ENCODE results near the gene TOR1B.
"Not testable (repeated sequence)": the region's sequence is repeated elsewhere in the genome, so short reads cannot be mapped to it uniquely, and the experiment has no call there.

The TOR1B gene

DNA sequence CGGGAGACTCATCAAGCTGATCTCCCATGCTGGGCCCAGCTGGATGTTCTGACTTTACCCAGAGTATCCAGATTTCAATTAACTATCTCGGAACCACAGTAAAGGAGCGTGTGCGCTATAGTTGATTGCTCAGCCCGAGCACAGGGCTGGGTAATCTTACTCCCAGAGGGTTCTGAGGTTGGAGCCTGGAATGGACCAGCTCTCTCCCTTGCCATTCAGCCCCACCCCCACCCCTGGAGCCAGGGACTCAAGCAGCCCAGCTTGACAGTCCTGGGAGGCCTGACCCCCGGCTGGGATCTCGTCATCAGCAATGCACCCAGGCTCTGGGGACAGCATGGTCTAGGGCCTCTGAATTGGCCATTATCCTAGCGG lies 26.4 kb upstream of the TOR1B start:
- DNase-seq (ENCODE audit: low read depth): no peak

DNA sequence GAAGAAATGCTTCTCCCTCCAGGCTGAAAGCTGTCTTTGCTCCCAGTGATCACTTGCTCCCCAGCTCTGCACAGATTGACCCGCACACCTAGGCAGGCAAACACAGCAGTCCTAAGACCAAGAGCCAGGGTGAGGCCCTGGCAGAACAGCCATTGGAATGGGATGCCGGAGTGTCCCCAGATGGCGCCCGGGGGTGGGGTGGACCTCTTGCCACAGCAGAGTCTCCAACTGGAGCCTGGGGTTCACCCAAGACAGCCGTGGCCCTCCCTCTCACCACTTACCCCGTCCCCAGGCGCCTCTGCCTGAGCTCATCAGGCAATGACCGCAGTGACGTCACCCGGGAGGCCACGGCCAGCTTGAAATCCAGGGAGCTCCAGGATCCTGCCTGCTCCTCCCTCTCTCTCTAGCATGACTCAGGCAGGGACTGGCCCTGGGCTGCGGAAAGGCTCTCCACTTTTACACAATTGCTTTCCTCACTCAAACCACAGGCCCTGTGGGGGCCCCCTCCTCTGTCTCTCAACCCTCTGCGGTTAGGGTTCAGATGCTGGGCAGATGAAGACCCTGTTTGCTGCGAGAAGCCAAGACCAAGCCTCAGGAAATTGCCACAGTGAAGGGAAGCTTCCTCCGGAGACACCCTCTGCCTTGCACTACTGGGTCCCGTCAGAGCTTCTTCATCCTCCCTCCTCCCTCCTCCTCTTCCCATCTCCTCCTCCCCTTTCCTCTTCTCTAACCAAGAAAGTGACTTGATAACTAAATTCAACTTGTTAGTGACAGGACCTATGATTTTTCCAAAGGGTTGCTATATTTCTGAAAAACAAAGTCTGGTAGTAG lies 25.8 kb upstream of the TOR1B start:
- no peak for DNase-seq (ENCODE audit: low read depth)

GRCh38 chr9:129777769-129778130 lies 25.2 kb upstream of the TOR1B start:
- DNase-seq (ENCODE audit: low read depth): no peak

- no peak for DNase-seq (ENCODE audit: low read depth)
These were observed 24.5 kb upstream of the TOR1B start for GRCh38 chr9:129778469-129778868.

GRCh38 chr9:129779560-129780190 lies 23.3 kb upstream of the TOR1B start:
- no peak for DNase-seq (ENCODE audit: low read depth)

DNA sequence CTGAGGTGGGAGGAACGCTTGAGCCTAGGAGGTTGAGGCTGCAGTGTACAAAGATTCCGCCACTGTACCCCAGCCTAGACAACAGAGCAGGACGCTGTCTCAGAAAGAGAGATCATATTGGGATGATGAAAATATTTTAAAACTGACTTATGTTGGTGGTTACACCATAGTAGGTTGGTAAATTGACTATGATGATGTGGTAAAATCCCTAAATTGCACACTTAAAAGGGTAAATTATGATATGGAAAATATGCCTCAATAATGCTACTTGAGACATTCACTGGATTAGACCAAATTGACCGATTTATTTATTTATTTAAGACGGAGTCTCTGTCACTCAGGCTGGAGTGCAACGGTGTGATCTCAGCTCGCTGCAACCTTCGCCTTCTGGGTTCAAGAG lies 21.9 kb upstream of the TOR1B start:
- DNase-seq (ENCODE audit: low read depth): no peak

DNA sequence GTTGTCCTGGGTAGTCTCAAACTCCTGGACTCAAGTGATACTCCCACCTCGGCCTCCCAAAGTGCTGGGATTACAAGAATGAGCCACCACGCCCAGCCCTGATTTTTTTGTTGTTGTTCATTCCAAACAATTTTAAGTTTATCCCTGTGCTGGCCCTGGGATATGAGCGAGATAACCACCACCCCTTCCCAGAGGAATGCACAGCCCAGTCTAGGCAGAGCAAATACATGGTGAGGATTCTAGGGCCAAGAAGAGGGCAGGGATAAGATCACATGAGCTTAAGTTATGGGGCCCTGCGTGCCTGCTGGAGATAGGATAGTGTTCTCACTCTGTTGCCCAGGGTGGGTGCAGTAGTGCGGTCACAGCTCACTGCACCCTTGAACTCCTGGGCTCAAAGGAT lies 21.0 kb upstream of the TOR1B start:
- DNase-seq (ENCODE audit: low read depth): no peak

GRCh38 chr9:129783516-129784361 lies 19.2 kb upstream of the TOR1B start:
- DNase-seq (ENCODE audit: low read depth): peak; percentile 55

DNA sequence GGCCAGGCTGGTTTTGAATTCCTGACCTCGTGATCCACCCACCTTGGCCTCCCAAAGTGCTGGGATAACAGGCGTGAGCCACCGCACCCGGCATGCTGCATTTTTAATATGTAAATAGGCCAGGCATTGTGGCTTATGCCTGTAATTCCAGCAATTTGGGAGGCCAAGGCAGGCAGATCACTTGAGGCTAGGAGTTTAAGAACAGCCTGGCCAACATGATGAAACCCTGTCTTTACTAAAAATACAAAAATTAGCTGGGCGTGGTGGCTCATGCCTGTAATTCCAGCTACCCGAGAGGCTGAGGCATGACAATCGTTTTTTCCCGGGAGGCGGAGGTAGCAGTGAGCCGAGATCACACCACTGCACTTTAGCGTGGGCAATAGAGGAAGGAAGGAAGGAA lies 18.0 kb upstream of the TOR1B start:
- DNase-seq (ENCODE audit: low read depth): not testable (repeated sequence)

- no peak for DNase-seq (ENCODE audit: low read depth)
These were observed 17.1 kb upstream of the TOR1B start for GRCh38 chr9:129785866-129786265.

DNA sequence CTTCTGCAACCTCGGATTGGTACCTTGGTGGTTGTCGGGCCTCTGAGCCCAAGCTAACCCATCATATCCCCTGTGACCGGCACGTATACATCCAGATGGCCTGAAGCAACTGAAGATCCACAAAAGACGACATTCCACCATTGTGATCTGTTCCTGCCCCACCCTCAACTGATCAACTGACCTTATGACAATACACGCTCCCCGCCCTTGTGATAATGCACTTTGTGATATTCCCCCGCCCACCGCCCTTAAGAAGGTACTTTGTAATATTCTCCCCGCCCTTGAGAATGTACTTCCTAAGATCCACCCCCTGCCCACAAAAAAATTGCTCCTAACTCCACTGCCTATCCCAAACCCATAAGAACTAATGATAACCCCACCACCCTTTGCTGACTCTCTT lies 16.5 kb upstream of the TOR1B start:
- no peak for DNase-seq (ENCODE audit: low read depth)

DNA sequence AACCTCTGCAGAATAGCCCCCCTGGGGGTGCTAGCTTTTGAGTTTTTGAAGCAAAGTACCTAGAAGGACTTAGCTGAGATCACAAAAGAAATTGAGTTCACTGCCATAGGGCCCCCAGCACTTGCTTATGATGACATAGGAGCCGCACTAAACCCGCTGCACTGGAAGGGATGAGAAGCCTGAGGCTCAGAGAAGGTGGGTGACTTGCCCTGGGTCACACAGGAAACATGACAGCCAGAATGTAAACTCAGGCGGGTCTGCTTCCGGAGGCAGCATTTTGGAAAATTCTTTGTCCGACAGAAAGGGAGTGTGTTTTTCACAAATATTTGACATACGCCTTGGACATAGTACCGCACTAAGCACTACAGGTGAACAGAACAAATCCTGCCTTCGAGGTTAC lies 8.4 kb upstream of the TOR1B start:
- no peak for DNase-seq (ENCODE audit: low read depth)

GRCh38 chr9:129796029-129796428 lies 7.0 kb upstream of the TOR1B start:
- DNase-seq (ENCODE audit: low read depth): not testable (repeated sequence)

DNA sequence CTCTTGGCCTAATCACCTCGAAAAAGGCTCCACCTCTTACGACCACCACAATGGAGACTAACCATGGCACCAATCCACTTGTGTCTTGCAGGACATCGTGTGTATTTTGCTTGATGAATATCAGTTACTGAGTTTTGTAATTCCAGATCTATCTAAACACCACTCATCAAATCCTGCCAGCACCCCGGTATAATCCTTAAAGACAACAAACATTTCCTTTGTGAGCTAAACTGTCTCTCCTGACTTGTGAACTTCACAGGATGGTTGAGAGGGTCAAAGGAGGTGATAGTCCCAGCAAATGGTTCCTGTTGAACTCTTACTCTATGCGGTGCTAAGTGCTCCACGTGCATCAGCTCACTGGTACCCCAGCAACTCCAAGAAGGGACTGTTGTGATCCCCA lies 4.0 kb upstream of the TOR1B start:
- no peak for DNase-seq (ENCODE audit: low read depth)

DNA sequence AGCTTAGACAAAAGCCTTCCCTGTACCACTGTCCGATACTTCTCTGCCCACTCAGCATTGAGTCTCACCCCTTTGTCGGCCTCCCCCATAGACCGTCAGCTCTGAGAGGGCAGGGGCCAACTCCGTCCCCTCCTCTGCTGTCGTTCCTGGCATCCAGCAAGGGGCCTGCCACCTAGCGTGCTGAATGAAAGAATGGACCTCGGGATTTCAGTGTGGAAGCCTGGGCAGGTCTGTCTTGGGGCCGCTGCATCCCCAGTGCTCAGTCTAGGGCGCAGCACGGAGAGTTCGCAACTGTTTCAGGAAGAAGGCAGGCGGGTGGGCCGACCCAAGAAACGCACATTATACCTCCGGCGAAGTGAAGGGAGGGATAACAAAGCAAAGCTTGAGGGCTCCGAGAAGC lies 1.5 kb upstream of the TOR1B start:
- DNase-seq (ENCODE audit: low read depth): no peak

DNA sequence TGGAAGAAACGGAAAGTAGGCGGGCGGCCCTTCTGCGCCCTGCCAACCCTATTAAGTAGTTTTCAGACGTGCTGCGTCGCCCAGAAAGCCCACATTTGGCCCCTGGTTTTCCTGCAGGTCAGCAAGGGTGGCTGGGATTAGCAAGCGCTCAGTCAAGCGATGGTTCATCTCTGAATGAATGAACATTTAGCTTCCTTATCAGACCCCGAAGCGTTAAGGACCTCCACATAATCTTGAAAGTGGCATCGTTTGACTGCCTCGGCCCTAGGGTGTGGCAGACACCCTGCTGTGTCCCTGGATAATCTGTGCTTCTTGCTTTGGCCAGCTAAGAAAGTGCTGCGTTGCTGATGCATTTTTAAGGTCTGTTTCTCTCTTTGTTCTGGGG lies 684 bp downstream of the TOR1B start:
- DNase-seq (ENCODE audit: low read depth): no peak

- DNase-seq (ENCODE audit: low read depth): no peak
These were observed 3.1 kb downstream of the TOR1B start for GRCh38 chr9:129806061-129806460.

DNA sequence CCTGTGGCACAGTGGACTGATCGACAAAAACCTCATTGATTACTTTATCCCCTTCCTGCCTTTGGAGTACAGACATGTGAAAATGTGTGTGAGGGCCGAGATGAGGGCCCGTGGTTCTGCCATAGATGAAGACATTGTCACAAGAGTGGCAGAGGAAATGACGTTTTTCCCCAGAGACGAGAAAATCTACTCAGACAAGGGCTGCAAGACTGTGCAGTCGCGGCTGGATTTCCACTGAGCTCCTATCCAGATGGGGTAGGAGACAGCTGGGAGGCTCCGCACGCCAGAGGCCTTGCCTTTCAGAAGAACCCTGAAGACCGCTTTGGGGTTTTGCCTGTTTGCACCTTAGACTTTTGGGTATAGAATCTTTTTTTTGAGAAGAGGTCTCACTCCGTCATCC lies 6.4 kb downstream of the TOR1B start:
- DNase-seq (ENCODE audit: low read depth): no peak

GRCh38 chr9:129810116-129810515 lies 7.1 kb downstream of the TOR1B start:
- no peak for DNase-seq (ENCODE audit: low read depth)

DNA sequence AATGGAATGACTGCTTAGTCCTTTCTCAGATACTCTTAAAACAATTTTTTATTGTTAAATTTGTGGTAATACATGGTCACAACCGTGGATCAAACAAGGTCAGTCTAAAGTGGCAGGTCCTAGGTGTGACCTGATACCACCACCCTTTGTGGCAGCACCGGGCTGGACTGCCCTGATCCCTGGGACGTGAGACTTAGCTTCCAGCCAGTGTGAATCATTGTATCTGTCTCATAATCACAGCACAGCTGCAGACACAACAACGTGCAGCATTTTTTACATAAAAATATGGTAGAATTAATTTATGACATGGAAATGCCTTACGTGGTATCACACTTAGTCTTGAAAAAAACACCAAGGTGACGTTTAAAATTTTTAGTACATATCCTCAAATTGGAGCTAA lies 7.8 kb downstream of the TOR1B start:
- DNase-seq (ENCODE audit: low read depth): no peak

GRCh38 chr9:129811967-129812363 lies 9.0 kb downstream of the TOR1B start:
- no peak for DNase-seq (ENCODE audit: low read depth)

GRCh38 chr9:129812385-129812784 lies 9.4 kb downstream of the TOR1B start:
- DNase-seq (ENCODE audit: low read depth): no peak

DNA sequence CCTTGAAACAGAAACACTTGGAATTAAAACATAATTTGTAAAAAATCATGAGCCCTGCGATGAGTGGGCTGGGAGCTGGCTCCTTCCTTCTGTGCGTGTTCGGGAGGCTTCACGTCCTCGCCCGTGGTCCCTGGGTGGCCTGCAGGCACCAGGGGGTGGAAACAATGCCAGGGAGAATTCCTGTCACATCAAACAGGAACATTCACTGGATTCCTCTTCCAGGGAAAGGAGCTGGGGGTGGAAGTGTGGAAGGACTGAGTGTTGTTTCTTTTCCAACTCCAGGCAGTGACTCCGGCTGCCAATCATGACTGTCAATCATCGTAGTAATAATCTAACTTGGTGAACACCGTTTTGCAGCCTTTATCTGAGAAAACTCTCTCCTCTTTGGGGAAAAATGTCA lies 10.7 kb downstream of the TOR1B start:
- no peak for DNase-seq (ENCODE audit: low read depth)

Data from T follicular helper cell (primary cell).